Endothelial cell of umbilical vein (primary cell): Measurements from ENCODE around the gene CA5A. TPM values are rescaled to one million over a fixed set of nuclear protein-coding genes. Genes with fewer than 3 reads are reported as not detected.
A peak's percentile ranks its signal among the peaks of the same experiment; 100 is the strongest.

ENCODE experiments used
- BruUV-seq: library from RNA; stranded (reverse); fragments of 400-500 nt; replicated peaks from 2 replicates; lab custom pipeline; 2021; lab: Mats Ljungman, UMichigan
- CTCF ChIA-PET: fragments of 300-600, 350-600 bp; sonication (Branson Sonifier 250); formaldehyde crosslinking; loops from one replicate; lab custom pipeline; 2021; ENCODE audit warnings: antibody characterized with exemption, inconsistent platforms; lab: Charles Lee
- POLR2A ChIA-PET: fragments of 300-600, 350-600 bp; sonication (Branson Sonifier 250); formaldehyde crosslinking; loops from one replicate; lab custom pipeline; 2021; ENCODE audit warnings: antibody characterized with exemption, inconsistent platforms; lab: Charles Lee
- DNase-seq: peaks from one replicate; pipeline ENCODE4 v3.0.0-alpha.2; 2011; ENCODE audit warnings: low read depth, low spot score
- FAIRE-seq: peaks from 2 replicates; lab custom pipeline; 2011; peaks lifted over from hg19 to GRCh38; lab: Jason Lieb, UNC
- H2AFZ ChIP-seq: 2 replicates; pipeline ENCODE4 v1.6.0; 2012; ENCODE audit warnings: low read depth, low read length, control low read depth, inconsistent platforms
- H3K27ac ChIP-seq: 2 replicates; pipeline ENCODE4 v1.5.1; 2011; ENCODE audit warnings: low read depth, mild to moderate bottlenecking, control low read depth, low read length, moderate library complexity; ENCODE audit not compliant: insufficient read depth
- H3K27me3 ChIP-seq, 2 experiments: 2 replicates each; pipeline versions ENCODE4 v1.6.0 to v1.6.1; 2011; ENCODE audit warnings: low read length in 2 of 2, mixed read lengths in 1 of 2; ENCODE audit not compliant: control insufficient read depth in 2 of 2, insufficient read depth in 2 of 2
- H3K36me3 ChIP-seq, 2 experiments: 2 replicates in 1 of 2; 3 replicates in 1 of 2; pipeline ENCODE4 v1.5.1; 2011; ENCODE audit warnings: low read length in 2 of 2, mild to moderate bottlenecking in 1 of 2, moderate library complexity in 1 of 2; ENCODE audit not compliant: control insufficient read depth in 2 of 2, insufficient read depth in 2 of 2; ENCODE audit errors: extremely low read depth in 1 of 2
- H3K4me1 ChIP-seq: 3 replicates; pipeline ENCODE4 v1.5.1; 2011; ENCODE audit warnings: mild to moderate bottlenecking, low read length; ENCODE audit not compliant: control insufficient read depth, insufficient read depth; ENCODE audit errors: extremely low read depth
- H3K4me2 ChIP-seq: 2 replicates; pipeline ENCODE4 v1.6.1; 2011; ENCODE audit warnings: low read length, control low read depth, mixed read lengths; ENCODE audit not compliant: insufficient read depth
- H3K4me3 ChIP-seq, 3 experiments: fragments of 200-600 bp in 1 of 3; sonication (generic), shearing (Covaris generic) in 1 of 3; replicated peaks in 1 of 3; 2 replicates each; pipeline ENCODE4 v1.5.1; 2011 to 2016; ENCODE audit warnings: control low read depth in 3 of 3, low read length in 3 of 3, mild to moderate bottlenecking in 2 of 3, inconsistent platforms in 1 of 3, low read depth in 1 of 3, moderate library complexity in 1 of 3; ENCODE audit not compliant: insufficient read depth in 1 of 3
- H3K79me2 ChIP-seq: 2 replicates; pipeline ENCODE4 v1.6.0; 2012; ENCODE audit warnings: low read length, inconsistent platforms; ENCODE audit not compliant: control insufficient read depth, insufficient read depth
- H3K9ac ChIP-seq: replicated peaks from 2 replicates; pipeline ENCODE3; 2011; ENCODE audit warnings: low read length, control low read depth; ENCODE audit not compliant: insufficient read depth; ENCODE audit errors: extremely low read depth
- H3K9me1 ChIP-seq: replicated peaks from 3 replicates; pipeline ENCODE4 v1.6.0; 2011; ENCODE audit warnings: mild to moderate bottlenecking, low read length; ENCODE audit not compliant: control insufficient read depth, insufficient read depth; ENCODE audit errors: extremely low read depth
- H3K9me3 ChIP-seq: replicated peaks from 2 replicates; pipeline ENCODE4 v1.5.1; 2012; ENCODE audit warnings: low read length, inconsistent platforms; ENCODE audit not compliant: control insufficient read depth, insufficient read depth
- H4K20me1 ChIP-seq: replicated peaks from 2 replicates; pipeline ENCODE3; 2011; ENCODE audit warnings: mild to moderate bottlenecking, low read length; ENCODE audit not compliant: control insufficient read depth, insufficient read depth; ENCODE audit errors: extremely low read depth
- CTCF ChIP-seq, 2 donors: IDR thresholded peaks; 1 replicate in 1 of 2; 2 replicates in 1 of 2; pipeline ENCODE4 v1.5.1; 2011; ENCODE audit warnings: low read length in 2 of 2, mild to moderate bottlenecking in 2 of 2, moderate library complexity in 2 of 2, control low read depth in 1 of 2, inconsistent platforms in 1 of 2, low read depth in 1 of 2; ENCODE audit not compliant: insufficient read depth in 1 of 2; ENCODE audit errors: extremely low read depth in 1 of 2
- GATA2 ChIP-seq: IDR thresholded peaks from 2 replicates; pipeline ENCODE4 v1.7.0; 2011; ENCODE audit warnings: low read depth, mild to moderate bottlenecking, moderate library complexity, mixed read lengths, low read length; ENCODE audit not compliant: insufficient read length, insufficient read depth
- MYC ChIP-seq: IDR thresholded peaks from one replicate; pipeline ENCODE4 v1.6.1; 2011; ENCODE audit warnings: mild to moderate bottlenecking, low read depth, low read length
- dilution Hi-C: fragments of 300-500 bp; cut with MboI; formaldehyde crosslinking; loops from one replicate; pipeline ENCODE4 v1.15.0; 2019; ENCODE audit warnings: low sequenced_read_pairs; ENCODE audit not compliant: extremely low pct_ligation_motif_present
- intact Hi-C: fragments of 100-400 bp; cut with micrococcal nuclease; formaldehyde crosslinking; loops from one replicate; pipeline ENCODE4 v1.10.0; 2022
- polyA plus RNA-seq, 4 experiments: library from polyadenylated mRNA; depleted of rRNA in 3 of 4; stranded (reverse) in 3 of 4; unstranded in 1 of 4; fragments of >200 nt; gene quantifications; 2 replicates each; pipeline versions ENCODE4 v1.2.1 to v1.2.3, GENCODE V29; 2011 to 2012; ENCODE audit warnings: missing spikeins in 1 of 4
- total RNA-seq: library from RNA; stranded (reverse); gene quantifications from 2 replicates; pipeline ENCODE4 v1.2.3, GENCODE V29; 2021

Gene CA5A
- total and polyA plus RNA-seq, 2 donors (not counting 3 experiments of a cell fraction or from before 2014, with no cell fraction given): not detected

GRCh38 chr16:87851141-87851587 is 85.2 kb downstream of the CA5A start:
- no peak overlapping the region for H3K27ac ChIP-seq
- no peak overlapping the region for H2AFZ ChIP-seq
- TF ChIP-seq GATA2: no peak
- H3K4me1 ChIP-seq: peaks cover 4% of the 10 kb centered on the region
- CTCF ChIA-PET: interaction anchor here (1.2 to 3.2 kb wide), 5 partner anchors 9 to 81 kb away, joined by 3 to 108 read pairs (median 21); partner anchors contain the start of gene SLC7A5
- POLR2A ChIA-PET: no interaction called here
- no peaks in the 10 kb centered on the region for H4K20me1 ChIP-seq
- no peak overlapping the region for H3K4me2 ChIP-seq
- H3K9ac ChIP-seq: no peak overlapping the region
- no peaks in the 10 kb centered on the region for H3K9me3 ChIP-seq
- BruUV-seq: no TSS peak
- no peaks in the 10 kb centered on the region for H3K9me1 ChIP-seq
- H3K79me2 ChIP-seq: peaks cover 78% of the 10 kb centered on the region
- dilution Hi-C loops: no loop called here
- H3K36me3 ChIP-seq: peaks cover 0 to 2% of the 10 kb centered on the region in 2 experiments
- intact Hi-C loops: loop anchor here (5.0 kb wide), 1 partner anchor 74 kb away; no protein-coding TSS in a partner anchor
- DNase-seq: no peak
- H3K27me3 ChIP-seq: no peaks in the 10 kb centered on the region
- FAIRE-seq: no peak
- H3K4me3 ChIP-seq: no peak overlapping the region

- Histone ChIP-seq H3K9me1 (no peaks in the 10 kb centered on the region), H2AFZ (no peak overlapping the region), H3K4me1 (peaks cover 4% of the 10 kb centered on the region), H3K36me3 (peaks cover 0 to 2% of the 10 kb centered on the region in 2 experiments), H3K79me2 (peaks cover 79% of the 10 kb centered on the region), H3K9ac (no peak overlapping the region), H3K27me3 (no peaks in the 10 kb centered on the region), H3K27ac (no peak overlapping the region), H3K4me3 (no peak overlapping the region), H3K4me2 (no peak overlapping the region), H3K9me3 (no peaks in the 10 kb centered on the region), H4K20me1 (no peaks in the 10 kb centered on the region)
- no TSS peak for BruUV-seq
- dilution Hi-C loops: no loop called here
- FAIRE-seq (peak; percentile 66), DNase-seq (peak; percentile 51)
- ChIA-PET CTCF (interaction anchor here (0.6 to 3.2 kb wide), 18 partner anchors 9 to 587 kb away, joined by 3 to 108 read pairs (median 4); partner anchors contain the start of genes BANP and SLC7A5), POLR2A (interaction anchor here (0.7 to 1.4 kb wide), 3 partner anchors 13 to 19 kb away, joined by 3 read pairs; partner anchors contain the start of gene SLC7A5)
- peak; percentile 97 to 98 for TF ChIP-seq CTCF (IDR thresholded peaks at IDR 0.05; ENCODE audit: extremely low read depth in 1 of 2, insufficient read depth in 1 of 2, low read depth in 1 of 2, low read length in 2 of 2)
- no peak for TF ChIP-seq MYC
- intact Hi-C loops: loop anchor here (1.0 to 5.0 kb wide), 2 partner anchors 21 to 73 kb away; no protein-coding TSS in a partner anchor
Observed at GRCh38 chr16:87850009-87851006, 86.0 kb downstream of the CA5A start.
